DMS 273 treated with DMSO at 0.1 percent for 48 hours (cell line): ENCODE measurements around the gene STAC2.

ENCODE experiments used
- DNase-seq: peaks from one replicate; lab custom pipeline; 2025; lab: John Stamatoyannopoulos, UW

Gene STAC2

GRCh38 chr17:39231591-39232551, 6.1 kb upstream of the STAC2 start:
- DNase-seq, result no peak

GRCh38 chr17:39231091-39231561, 5.4 kb upstream of the STAC2 start:
- no peak for DNase-seq

- DNase-seq, result no peak
Measured at GRCh38 chr17:39230361-39230760, 4.6 kb upstream of the STAC2 start.

GRCh38 chr17:39229274-39229913, 3.6 kb upstream of the STAC2 start:
- no peak for DNase-seq

GRCh38 chr17:39227364-39227919, 1.7 kb upstream of the STAC2 start:
- DNase-seq, result no peak

- DNase-seq, result peak; percentile 39
Measured at GRCh38 chr17:39225959-39226683, 376 bp upstream of the STAC2 start.

- DNase-seq, result no peak
Measured at GRCh38 chr17:39224778-39225307, 902 bp downstream of the STAC2 start.

GRCh38 chr17:39223907-39224777, 1.6 kb downstream of the STAC2 start:
- DNase-seq, result no peak

GRCh38 chr17:39222866-39223834, 2.6 kb downstream of the STAC2 start:
- no peak for DNase-seq

- DNase-seq, result no peak
Measured at GRCh38 chr17:39222151-39222550, 3.6 kb downstream of the STAC2 start.

GRCh38 chr17:39221572-39221971, 4.2 kb downstream of the STAC2 start:
- DNase-seq, result no peak

- DNase-seq, result no peak
Measured at GRCh38 chr17:39219647-39220154, 6.0 kb downstream of the STAC2 start.

- DNase-seq, result no peak
Measured at GRCh38 chr17:39218906-39219305, 6.8 kb downstream of the STAC2 start.

GRCh38 chr17:39217734-39218369, 7.9 kb downstream of the STAC2 start:
- DNase-seq, result no peak

- DNase-seq, result no peak
Measured at GRCh38 chr17:39213852-39214251, 11.9 kb downstream of the STAC2 start.

GRCh38 chr17:39212841-39213480, 12.8 kb downstream of the STAC2 start:
- no peak for DNase-seq

GRCh38 chr17:39212195-39212810, 13.4 kb downstream of the STAC2 start:
- no peak for DNase-seq

GRCh38 chr17:39210093-39210434, 15.7 kb downstream of the STAC2 start:
- no peak for DNase-seq
